ENCODE measurements around the gene PCYT2.

DNA sequence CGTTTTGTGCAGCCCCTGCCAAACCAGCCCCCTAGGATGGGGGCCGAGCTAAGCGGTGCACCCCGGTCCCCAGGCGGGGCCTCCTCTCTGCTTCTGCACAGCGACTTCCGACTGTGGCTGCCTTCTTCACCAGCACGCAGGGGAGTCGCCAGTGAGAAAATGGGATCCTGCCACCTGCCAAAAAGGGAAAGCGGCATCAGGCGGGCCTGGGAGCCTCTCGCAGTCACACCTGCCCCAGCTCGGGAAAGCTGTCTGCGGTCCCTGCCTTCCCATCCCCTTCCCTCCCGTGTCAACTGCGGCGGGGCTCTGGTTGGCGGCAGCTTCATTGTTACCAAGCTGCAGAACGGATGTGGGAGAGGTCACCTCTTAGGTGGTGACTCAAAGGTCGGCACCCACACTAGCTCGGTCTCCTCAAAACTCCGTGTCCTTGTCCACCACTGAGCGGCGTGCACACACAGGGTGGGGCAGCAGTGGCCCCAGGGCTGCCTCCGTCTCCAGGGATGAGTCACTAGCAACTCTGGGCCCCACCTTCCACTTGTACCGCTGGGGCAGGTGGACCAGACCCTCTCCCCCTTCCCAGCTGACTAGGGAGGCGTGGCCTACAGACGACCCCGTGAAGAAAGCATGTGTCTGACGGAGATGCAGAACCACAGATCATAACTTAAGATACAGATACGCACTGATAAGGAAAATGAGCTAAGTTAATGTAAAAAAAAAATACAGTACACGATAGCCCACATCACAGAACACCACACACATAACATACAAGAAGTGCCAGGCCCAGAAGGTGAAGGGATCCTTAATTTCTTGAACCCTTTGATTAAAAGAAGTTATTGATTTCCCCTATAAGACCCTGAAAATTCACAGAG, 1.5 kb upstream of the PCYT2 start:
- no peak for TF ChIP-seq EZH2 (IDR thresholded peaks at IDR 0.05)
- TF ChIP-seq, protein P1, sequence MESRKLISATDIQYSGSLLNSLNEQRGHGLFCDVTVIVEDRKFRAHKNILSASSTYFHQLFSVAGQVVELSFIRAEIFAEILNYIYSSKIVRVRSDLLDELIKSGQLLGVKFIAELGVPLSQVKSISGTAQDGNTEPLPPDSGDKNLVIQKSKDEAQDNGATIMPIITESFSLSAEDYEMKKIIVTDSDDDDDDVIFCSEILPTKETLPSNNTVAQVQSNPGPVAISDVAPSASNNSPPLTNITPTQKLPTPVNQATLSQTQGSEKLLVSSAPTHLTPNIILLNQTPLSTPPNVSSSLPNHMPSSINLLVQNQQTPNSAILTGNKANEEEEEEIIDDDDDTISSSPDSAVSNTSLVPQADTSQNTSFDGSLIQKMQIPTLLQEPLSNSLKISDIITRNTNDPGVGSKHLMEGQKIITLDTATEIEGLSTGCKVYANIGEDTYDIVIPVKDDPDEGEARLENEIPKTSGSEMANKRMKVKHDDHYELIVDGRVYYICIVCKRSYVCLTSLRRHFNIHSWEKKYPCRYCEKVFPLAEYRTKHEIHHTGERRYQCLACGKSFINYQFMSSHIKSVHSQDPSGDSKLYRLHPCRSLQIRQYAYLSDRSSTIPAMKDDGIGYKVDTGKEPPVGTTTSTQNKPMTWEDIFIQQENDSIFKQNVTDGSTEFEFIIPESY (IDR thresholded peaks at IDR 0.05; ENCODE audit: extremely low read depth, insufficient replicate concordance, low read length) = no peak
- TF ChIP-seq POLR2A (IDR thresholded peaks at IDR 0.05; ENCODE audit: borderline replicate concordance, extremely low read depth, insufficient read depth, insufficient read length) = no peak
